GM18526 (cell line): ENCODE results near the gene EVL.

Experiments used
- POLR2A ChIP-seq: IDR thresholded peaks from 3 replicates; pipeline ENCODE4 v1.6.1; 2011; ENCODE audit not compliant: insufficient read length; ENCODE audit errors: extremely low read depth

EVL gene

GRCh38 chr14:100054316-100055075 lies 10.7 kb upstream of the EVL start:
- no peak for TF ChIP-seq POLR2A

GRCh38 chr14:100056431-100056830 lies 8.8 kb upstream of the EVL start:
- TF ChIP-seq POLR2A = no peak

GRCh38 chr14:100056964-100057795 lies 8.0 kb upstream of the EVL start:
- TF ChIP-seq POLR2A = no peak

DNA sequence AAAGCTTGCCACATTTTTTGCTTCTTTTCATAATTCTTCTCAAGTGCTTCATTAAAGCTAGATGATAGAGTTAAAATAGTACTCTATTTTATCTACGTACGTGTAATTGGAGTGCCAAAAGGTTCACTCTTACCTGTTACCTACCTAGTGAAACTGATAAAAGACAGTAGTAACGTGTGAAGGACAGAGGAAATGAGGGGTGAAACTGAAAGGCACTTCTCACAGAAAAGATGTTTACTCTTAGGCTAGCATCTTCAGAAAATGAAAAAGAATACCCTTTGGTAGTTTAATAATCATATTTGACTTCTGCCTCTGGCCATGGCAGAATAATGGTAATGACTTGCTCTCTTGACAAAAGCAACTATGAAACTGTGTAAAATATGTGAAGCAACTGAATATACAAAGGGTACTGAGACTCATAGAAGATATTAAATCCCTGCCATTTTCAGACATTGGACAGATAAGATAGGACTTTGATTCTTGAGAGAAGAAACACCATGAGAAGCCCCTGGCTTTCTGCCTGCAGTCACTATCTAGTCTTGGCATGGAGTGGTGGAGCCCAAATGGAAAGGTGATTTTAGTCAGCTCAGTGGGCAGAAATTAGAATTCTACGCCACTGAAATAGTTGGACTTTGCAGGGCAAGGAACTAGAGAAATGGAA lies 6.3 kb upstream of the EVL start:
- TF ChIP-seq POLR2A = no peak

DNA sequence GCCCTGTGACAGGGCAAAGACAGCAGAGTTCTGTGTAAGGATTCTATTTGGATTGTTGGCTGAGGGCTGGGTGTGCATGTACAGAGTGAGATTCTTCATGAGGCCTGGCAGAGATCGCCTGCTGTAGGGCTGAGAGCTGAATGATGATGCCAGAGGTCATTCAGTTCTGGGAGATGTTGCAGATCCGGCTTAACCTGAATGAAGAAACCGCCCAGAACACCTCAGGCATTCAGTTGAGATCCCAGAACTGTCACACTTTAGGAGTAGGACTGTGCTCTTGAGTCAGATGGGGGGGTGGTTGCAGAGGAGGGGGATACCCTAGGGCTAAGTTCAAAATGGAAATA lies 5.8 kb upstream of the EVL start:
- TF ChIP-seq POLR2A = no peak

GRCh38 chr14:100060760-100061159 lies 4.5 kb upstream of the EVL start:
- no peak for TF ChIP-seq POLR2A

- no peak for TF ChIP-seq POLR2A
These were observed 2.6 kb upstream of the EVL start for GRCh38 chr14:100062590-100062989.

GRCh38 chr14:100063314-100063941 lies 1.8 kb upstream of the EVL start:
- no peak for TF ChIP-seq POLR2A

DNA sequence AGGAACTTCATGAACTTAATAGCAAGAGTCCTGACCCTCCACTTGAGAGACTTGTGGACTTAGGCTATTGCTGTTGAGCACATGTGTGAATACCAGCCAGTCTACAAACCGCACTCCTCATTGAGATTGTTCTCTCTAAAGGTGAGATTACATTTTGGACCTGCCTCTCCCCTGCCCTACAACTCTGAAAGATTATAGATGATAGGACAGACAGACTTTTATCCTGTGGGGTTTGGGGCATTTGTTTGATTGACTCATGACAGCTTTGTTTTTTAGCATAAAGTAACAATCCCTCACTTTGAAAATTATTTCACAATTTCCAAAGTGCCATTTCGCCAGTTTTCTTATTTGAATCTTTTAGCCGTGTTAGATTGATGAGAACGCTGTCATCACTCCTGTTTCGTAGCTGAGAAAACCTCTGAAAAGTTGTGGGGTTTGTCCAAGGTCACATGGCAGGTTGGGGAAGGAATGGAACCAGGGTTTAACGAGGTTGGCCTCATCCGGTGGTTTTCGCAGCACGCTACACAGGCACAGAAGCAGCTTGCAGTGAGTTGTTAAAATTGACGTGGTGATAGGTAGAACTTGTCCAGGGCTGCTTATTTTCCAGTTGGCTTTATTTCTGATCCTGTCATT lies 836 bp downstream of the EVL start:
- peak; percentile 68 for TF ChIP-seq POLR2A

GRCh38 chr14:100066962-100067361 lies 1.7 kb downstream of the EVL start:
- TF ChIP-seq POLR2A = peak; percentile 45

DNA sequence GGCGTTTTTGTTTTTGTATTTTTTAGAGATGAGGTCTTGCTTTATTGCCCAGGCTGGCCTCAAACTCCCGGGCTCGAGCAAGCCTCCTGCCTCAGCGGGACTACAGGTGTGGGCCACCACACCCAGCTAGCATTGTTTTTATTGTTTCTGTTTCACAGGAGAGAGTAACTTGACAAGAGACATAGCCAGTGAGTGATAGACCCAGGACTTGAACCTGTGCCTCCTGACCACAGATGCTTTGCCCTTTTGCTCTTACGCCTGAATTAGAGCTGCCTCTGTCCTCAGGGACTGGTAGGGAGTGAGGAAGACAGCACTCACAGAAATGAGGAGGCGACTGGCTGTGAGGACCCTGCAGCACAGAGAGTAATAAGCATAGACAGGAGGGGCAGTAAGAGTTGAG lies 2.3 kb downstream of the EVL start:
- TF ChIP-seq POLR2A = no peak

- TF ChIP-seq POLR2A = peak; percentile 25
These were observed 3.0 kb downstream of the EVL start for GRCh38 chr14:100067971-100068959.

- TF ChIP-seq POLR2A = no peak
These were observed 4.1 kb downstream of the EVL start for GRCh38 chr14:100069161-100069800.
